Temporal lobe (tissue), 2 donors: ENCODE data around the gene SLC25A29. TPM values are rescaled to one million over a fixed set of nuclear protein-coding genes. Genes with fewer than 3 reads are reported as not detected.

Source experiments
- small RNA-seq: library from RNA; depleted of rRNA; stranded (forward); fragments of <200 nt; gene quantifications from one replicate; pipeline ENCODE3, GENCODE V24; 2014; ENCODE audit warnings: low replicate concordance
- total RNA-seq: library from RNA; depleted of rRNA; stranded (reverse); fragments of >200 nt; gene quantifications from one replicate; pipeline ENCODE4 v1.2.3, GENCODE V29; 2014

The SLC25A29 gene
- total RNA-seq, 1 donor from 2014 or later, result 42.8 TPM

Small RNAs within 50 kb of the gene (small RNA-seq; reads per million reads assigned to genes)
- gene MIR345, result 65.0 reads per million, percentile 96 among the genes with 10 or more reads in this experiment
- gene RN7SL523P, result not detected

Other genes starting within 250 kb of the SLC25A29 start
- 89.5 TPM for gene EVL, start 241.0 kb downstream of the SLC25A29 start, total RNA-seq
- 2.2 TPM for gene DEGS2, start 146.8 kb downstream of the SLC25A29 start, total RNA-seq
- gene YY1, start 67.3 kb downstream of the SLC25A29 start, total RNA-seq, result 39.1 TPM
- not detected for gene SLC25A47, start 16.9 kb upstream of the SLC25A29 start, total RNA-seq
- gene WDR25, start 70.0 kb upstream of the SLC25A29 start, total RNA-seq, result 10.6 TPM